Breast epithelium (tissue), 3 donors: ENCODE data around the gene MDGA2.

Experiments
- CTCF ChIP-seq, 3 donors: fragments of 450-650 bp; IDR thresholded peaks; one replicate each; pipeline ENCODE4 v1.5.1; 2016 to 2017; ENCODE audit warnings: antibody characterized with exemption in 3 of 3, mild to moderate bottlenecking in 3 of 3, moderate library complexity in 3 of 3
- POLR2A ChIP-seq: fragments of 450-650 bp; IDR thresholded peaks from one replicate; pipeline ENCODE4 v1.6.1; 2016; ENCODE audit warnings: antibody characterized with exemption, mild to moderate bottlenecking, moderate library complexity

GRCh38 chr14:47471075-47471474, 204.3 kb downstream of the MDGA2 start:
- TF ChIP-seq CTCF (IDR thresholded peaks at IDR 0.05) (no peak), POLR2A (no peak)
